Stimulated activated CD8-positive, alpha-beta memory T cell treated with anti-CD3 and anti-CD28 coated beads, Interleukin-12 subunit alpha, Interleukin-12 subunit beta, amount 100 ng/mL, for 24 hours (primary cell): ENCODE results near the gene ASTL.

Source experiments
- DNase-seq: peaks from one replicate; pipeline ENCODE4 v3.0.0-alpha.2; 2020; ENCODE audit errors: extremely low read depth

The ASTL gene

GRCh38 chr2:96083989-96084857 lies 54.1 kb downstream of the ASTL start:
- no peak for DNase-seq

- DNase-seq, result no peak
Observed at GRCh38 chr2:96083064-96083939, 55.0 kb downstream of the ASTL start.

GRCh38 chr2:96082211-96083063 lies 55.9 kb downstream of the ASTL start:
- DNase-seq, result no peak

GRCh38 chr2:96081042-96081441 lies 57.3 kb downstream of the ASTL start:
- DNase-seq, result no peak

- no peak for DNase-seq
Observed at GRCh38 chr2:96075199-96075771, 63.0 kb downstream of the ASTL start.

- DNase-seq, result no peak
Observed at GRCh38 chr2:96074156-96074555, 64.1 kb downstream of the ASTL start.

- DNase-seq, result no peak
Observed at GRCh38 chr2:96073170-96073775, 65.0 kb downstream of the ASTL start.
